Measurements from ENCODE around the gene ATF2. TPM values are rescaled to one million over a fixed set of nuclear protein-coding genes. Genes with fewer than 3 reads are reported as not detected.
A peak's percentile ranks its signal among the peaks of the same experiment; 100 is the strongest.

Gene ATF2
- total and polyA plus RNA-seq, 9 of the 15 experiments (the other 6 are each of a cell fraction or from before 2014, with no cell fraction given): 24.2 to 111 (median 45.9) TPM

GRCh38 chr2:175167076-175167791 is 769 bp downstream of the ATF2 start (continued):
- TF ChIP-seq, protein P1, sequence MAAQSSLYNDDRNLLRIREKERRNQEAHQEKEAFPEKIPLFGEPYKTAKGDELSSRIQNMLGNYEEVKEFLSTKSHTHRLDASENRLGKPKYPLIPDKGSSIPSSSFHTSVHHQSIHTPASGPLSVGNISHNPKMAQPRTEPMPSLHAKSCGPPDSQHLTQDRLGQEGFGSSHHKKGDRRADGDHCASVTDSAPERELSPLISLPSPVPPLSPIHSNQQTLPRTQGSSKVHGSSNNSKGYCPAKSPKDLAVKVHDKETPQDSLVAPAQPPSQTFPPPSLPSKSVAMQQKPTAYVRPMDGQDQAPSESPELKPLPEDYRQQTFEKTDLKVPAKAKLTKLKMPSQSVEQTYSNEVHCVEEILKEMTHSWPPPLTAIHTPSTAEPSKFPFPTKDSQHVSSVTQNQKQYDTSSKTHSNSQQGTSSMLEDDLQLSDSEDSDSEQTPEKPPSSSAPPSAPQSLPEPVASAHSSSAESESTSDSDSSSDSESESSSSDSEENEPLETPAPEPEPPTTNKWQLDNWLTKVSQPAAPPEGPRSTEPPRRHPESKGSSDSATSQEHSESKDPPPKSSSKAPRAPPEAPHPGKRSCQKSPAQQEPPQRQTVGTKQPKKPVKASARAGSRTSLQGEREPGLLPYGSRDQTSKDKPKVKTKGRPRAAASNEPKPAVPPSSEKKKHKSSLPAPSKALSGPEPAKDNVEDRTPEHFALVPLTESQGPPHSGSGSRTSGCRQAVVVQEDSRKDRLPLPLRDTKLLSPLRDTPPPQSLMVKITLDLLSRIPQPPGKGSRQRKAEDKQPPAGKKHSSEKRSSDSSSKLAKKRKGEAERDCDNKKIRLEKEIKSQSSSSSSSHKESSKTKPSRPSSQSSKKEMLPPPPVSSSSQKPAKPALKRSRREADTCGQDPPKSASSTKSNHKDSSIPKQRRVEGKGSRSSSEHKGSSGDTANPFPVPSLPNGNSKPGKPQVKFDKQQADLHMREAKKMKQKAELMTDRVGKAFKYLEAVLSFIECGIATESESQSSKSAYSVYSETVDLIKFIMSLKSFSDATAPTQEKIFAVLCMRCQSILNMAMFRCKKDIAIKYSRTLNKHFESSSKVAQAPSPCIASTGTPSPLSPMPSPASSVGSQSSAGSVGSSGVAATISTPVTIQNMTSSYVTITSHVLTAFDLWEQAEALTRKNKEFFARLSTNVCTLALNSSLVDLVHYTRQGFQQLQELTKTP (IDR thresholded peaks at IDR 0.05; ENCODE audit: low read depth in 1 of 2, partially characterized antibody in 2 of 2): peak in 1 of 2 experiments; percentile 7
- TF ChIP-seq ZBTB34 (CRISPR knock-in tag; IDR thresholded peaks at IDR 0.05) (no peak), CBX1 (IDR thresholded peaks at IDR 0.05; ENCODE audit: low read depth) (no peak), SAFB (IDR thresholded peaks at IDR 0.05; ENCODE audit: borderline replicate concordance, low read depth, low read length) (0 out of 2 replicates have a peak, but pooled peaks have one; percentile 21), KLF1 (tag; IDR thresholded peaks at IDR 0.05) (no peak; the same call in 1 of the 2 replicates), DMBX1 (CRISPR knock-in tag; IDR thresholded peaks at IDR 0.05; ENCODE audit: borderline replicate concordance) (0 out of 2 replicates have a peak, but pooled peaks have one; percentile 34), CTBP1 (IDR thresholded peaks at IDR 0.05; ENCODE audit: borderline replicate concordance) (no peak), NR2C1 (IDR thresholded peaks at IDR 0.05) (peak; percentile 70; the same call in 1 of the 2 replicates), NR2C1 (tag; IDR thresholded peaks at IDR 0.05) (no peak; the same call in 1 of the 2 replicates), UBTF (IDR thresholded peaks at IDR 0.05; ENCODE audit: borderline replicate concordance in 1 of 2, low read depth in 2 of 2, low read length in 2 of 2) (peak in 1 of 2 experiments; percentile 49; a peak in 1 of 4 replicates), SNIP1 (IDR thresholded peaks at IDR 0.05; ENCODE audit: low read depth) (no peak), HNRNPLL (IDR thresholded peaks at IDR 0.05; ENCODE audit: low read depth, low read length, poor library complexity, severe bottlenecking) (peak; percentile 35), ZNF830 (CRISPR knock-in tag; IDR thresholded peaks at IDR 0.05) (peak; percentile 30; the same call in 1 of the 2 replicates), E2F3 (CRISPR knock-in tag; IDR thresholded peaks at IDR 0.05) (no peak), CREB1 (IDR thresholded peaks at IDR 0.05) (peak; percentile 18; the same call in 1 of the 2 replicates), CREB1 (CRISPR knock-in tag; IDR thresholded peaks at IDR 0.05) (no peak), SRF (CRISPR knock-in tag; IDR thresholded peaks at IDR 0.05) (no peak), ZNF75A (CRISPR knock-in tag; IDR thresholded peaks at IDR 0.05) (no peak), ZNF584 (CRISPR knock-in tag; IDR thresholded peaks at IDR 0.05; ENCODE audit: low read depth) (no peak), NRF1 (conservative IDR thresholded peaks at IDR 0.05 in 1 of 2, IDR thresholded peaks at IDR 0.05 in 1 of 2) (peak; percentile 75 to 79)
